SK-N-SH (cell line): ENCODE measurements around the gene MTHFD1L. TPM values are rescaled to one million over a fixed set of nuclear protein-coding genes. Genes with fewer than 3 reads are reported as not detected.
"Not testable (repeated sequence)": the region's sequence is repeated elsewhere in the genome, so short reads cannot be mapped to it uniquely, and the experiment has no call there.

Source experiments
- CTCF ChIA-PET: fragments of 300-600, 350-600 bp; formaldehyde crosslinking; extraction: SDS; loops from one replicate; lab custom pipeline; 2021; lab: Yijun Ruan, JAX
- POLR2A ChIA-PET: fragments of 350-600 bp; sonication (Branson Sonifier 250); formaldehyde crosslinking; extraction: SDS; loops from one replicate; lab custom pipeline; 2020; ENCODE audit warnings: antibody characterized with exemption, inconsistent platforms; lab: Yijun Ruan, JAX
- DNase-seq: peaks from one replicate; pipeline ENCODE4 v3.0.0; 2012
- H2AFZ ChIP-seq: fragments of 200-600 bp; sonication (generic); 2 replicates; pipeline ENCODE4 v1.8.1; 2016; ENCODE audit warnings: antibody characterized with exemption, mild to moderate bottlenecking, low read depth
- H3F3A ChIP-seq: fragments of 200-600 bp; sonication (generic); replicated peaks from 2 replicates; pipeline ENCODE3; 2016; ENCODE audit warnings: antibody characterized with exemption, mild to moderate bottlenecking; ENCODE audit not compliant: insufficient read depth
- H3K27ac ChIP-seq, 2 experiments: fragments of 200-500 bp in 1 of 2; fragments of 200-600 bp in 1 of 2; sonication (Bioruptor generic) in 1 of 2; sonication (generic), shearing (Covaris generic) in 1 of 2; 2 replicates each; pipeline versions ENCODE4 v1.5.1 to v1.6.1; 2014 to 2016; ENCODE audit warnings: low read depth in 2 of 2, inconsistent platforms in 1 of 2, low read length in 1 of 2, mild to moderate bottlenecking in 1 of 2, mixed read lengths in 1 of 2
- H3K27me3 ChIP-seq: fragments of 200-600 bp; sonication (generic), shearing (Covaris generic); 2 replicates; pipeline ENCODE4 v1.6.1; 2016; ENCODE audit warnings: mixed run types; ENCODE audit not compliant: insufficient read depth
- H3K36me3 ChIP-seq, 2 experiments: fragments of 200-500 bp in 1 of 2; fragments of 200-600 bp in 1 of 2; sonication (Bioruptor generic) in 1 of 2; sonication (generic) in 1 of 2; replicated peaks in 1 of 2; 2 replicates each; pipeline versions ENCODE3 to v1.5.1; 2014 to 2016; ENCODE audit warnings: low read length in 1 of 2, mild to moderate bottlenecking in 1 of 2; ENCODE audit not compliant: insufficient read depth in 2 of 2, control insufficient read depth in 1 of 2
- H3K4me1 ChIP-seq, 2 experiments: fragments of 200-500 bp in 1 of 2; fragments of 200-600 bp in 1 of 2; sonication (Bioruptor generic) in 1 of 2; sonication (generic), shearing (Covaris generic) in 1 of 2; 2 replicates each; pipeline versions ENCODE4 v1.5.1 to v1.6.1; 2014 to 2016; ENCODE audit warnings: low read depth in 1 of 2, low read length in 1 of 2, mixed run types in 1 of 2; ENCODE audit not compliant: insufficient read depth in 2 of 2, control insufficient read depth in 1 of 2
- H3K4me2 ChIP-seq: fragments of 200-600 bp; sonication (generic), shearing (Covaris generic); 2 replicates; pipeline ENCODE4 v1.6.1; 2017; ENCODE audit warnings: mixed run types
- H3K4me3 ChIP-seq, 2 experiments: fragments of 200-500 bp in 1 of 2; fragments of 200-600 bp in 1 of 2; sonication (Bioruptor generic) in 1 of 2; sonication (generic), shearing (Covaris generic) in 1 of 2; 2 replicates each; pipeline versions ENCODE4 v1.5.1 to v1.8.1; 2014 to 2016; ENCODE audit warnings: low read depth in 2 of 2, inconsistent platforms in 1 of 2, low read length in 1 of 2, mild to moderate bottlenecking in 1 of 2, mixed read lengths in 1 of 2, moderate library complexity in 1 of 2
- H3K79me2 ChIP-seq: fragments of 200-600 bp; sonication (generic); 2 replicates; pipeline ENCODE4 v1.8.1; 2017; ENCODE audit warnings: mild to moderate bottlenecking; ENCODE audit not compliant: insufficient read depth
- H3K9ac ChIP-seq: fragments of 200-600 bp; sonication (generic); 2 replicates; pipeline ENCODE4 v1.6.1; 2017; ENCODE audit warnings: mixed run types
- H3K9me2 ChIP-seq: fragments of 200-600 bp; sonication (generic); 2 replicates; pipeline ENCODE4 v1.6.1; 2017; ENCODE audit warnings: mixed run types
- H3K9me3 ChIP-seq: fragments of 200-600 bp; sonication (generic); 2 replicates; pipeline ENCODE4 v1.6.1; 2017; ENCODE audit warnings: mixed run types, mild to moderate bottlenecking, moderate library complexity
- H4K20me1 ChIP-seq: fragments of 200-600 bp; sonication (generic); 2 replicates; pipeline ENCODE4 v1.6.1; 2017; ENCODE audit warnings: mild to moderate bottlenecking, mixed run types; ENCODE audit not compliant: insufficient read depth
- EP300 ChIP-seq, 2 experiments: IDR thresholded peaks; 2 replicates each; pipeline versions ENCODE4 v1.4.0 to v1.6.1; 2012; ENCODE audit warnings: borderline replicate concordance in 1 of 2, low read depth in 1 of 2, low read length in 1 of 2
- EZH2phosphoT487 ChIP-seq: fragments of 200-600 bp; sonication (generic); IDR thresholded peaks from 2 replicates; pipeline ENCODE4 v1.6.1; 2017; ENCODE audit warnings: low read depth, mixed run types, mild to moderate bottlenecking, antibody characterized with exemption, moderate library complexity, borderline replicate concordance
- FOSL2 ChIP-seq: IDR thresholded peaks from 2 replicates; pipeline ENCODE4 v1.4.0; 2012; ENCODE audit warnings: low read depth, mild to moderate bottlenecking, moderate library complexity, borderline replicate concordance
- FOXM1 ChIP-seq: IDR thresholded peaks from 2 replicates; pipeline ENCODE4 v1.4.0; 2012; ENCODE audit warnings: low read depth, mild to moderate bottlenecking
- GABPA ChIP-seq: IDR thresholded peaks from 2 replicates; pipeline ENCODE4 v1.4.0; 2012; ENCODE audit warnings: low read depth, mild to moderate bottlenecking
- GATA2 ChIP-seq: sonication (generic); formaldehyde crosslinking; IDR thresholded peaks from 2 replicates; pipeline ENCODE4 v1.5.0; 2020; ENCODE audit warnings: mild to moderate bottlenecking, missing genetic modification reagents
- IRF3 ChIP-seq: fragments of 150-350 bp; IDR thresholded peaks from 2 replicates; pipeline ENCODE4 v1.6.1; 2016; ENCODE audit warnings: mild to moderate bottlenecking, low read depth, low read length
- JUND ChIP-seq: IDR thresholded peaks from 2 replicates; pipeline ENCODE4 v1.4.0; 2012
- MEF2A ChIP-seq: IDR thresholded peaks from 2 replicates; pipeline ENCODE4 v1.4.0; 2012; ENCODE audit warnings: low read depth, borderline replicate concordance
- NFIC ChIP-seq: IDR thresholded peaks from 2 replicates; pipeline ENCODE4 v1.4.0; 2012; ENCODE audit warnings: borderline replicate concordance
- PBX3 ChIP-seq: IDR thresholded peaks from 2 replicates; pipeline ENCODE4; 2012
- POLR2AphosphoS5 ChIP-seq: IDR thresholded peaks from 2 replicates; pipeline ENCODE4 v1.6.1; 2012; ENCODE audit warnings: low read depth, low read length
- RAD21 ChIP-seq: IDR thresholded peaks from 2 replicates; pipeline ENCODE4 v1.6.1; 2012; ENCODE audit warnings: mild to moderate bottlenecking, low read length
- RXRA ChIP-seq: IDR thresholded peaks from 2 replicates; pipeline ENCODE4 v1.4.0; 2012; ENCODE audit warnings: low read depth, mild to moderate bottlenecking, borderline replicate concordance
- SMC3 ChIP-seq: IDR thresholded peaks from 2 replicates; pipeline ENCODE4 v1.6.1; 2012; ENCODE audit warnings: low read depth, low read length, improper control_type of control experiment
- TCF12 ChIP-seq: IDR thresholded peaks from 2 replicates; pipeline ENCODE4 v1.4.0; 2012
- TEAD4 ChIP-seq: IDR thresholded peaks from 2 replicates; pipeline ENCODE4 v1.4.0; 2012; ENCODE audit warnings: mild to moderate bottlenecking, borderline replicate concordance; ENCODE audit not compliant: insufficient read depth
- YY1 ChIP-seq: IDR thresholded peaks from 2 replicates; pipeline ENCODE4 v1.4.0; 2012; ENCODE audit warnings: low read depth, mild to moderate bottlenecking
- ZBTB33 ChIP-seq: IDR thresholded peaks from 2 replicates; pipeline ENCODE4 v1.4.0; 2012; ENCODE audit warnings: low read depth, borderline replicate concordance
- WGBS: methylation state at CpG from one replicate; pipeline ENCODE4 v1.1.6; 2017; ENCODE audit warnings: low lambda C conversion rate; 5-methylcytosine and 5-hydroxymethylcytosine counted together
- polyA plus RNA-seq, 3 experiments: library from polyadenylated mRNA; depleted of rRNA; stranded (reverse); fragments of >200 nt; gene quantifications; 2 replicates each; pipeline ENCODE4 v1.2.3, GENCODE V29; 2012

Gene MTHFD1L
- polyA plus RNA-seq, 1 of the 3 experiments (the other 2 are of a cell fraction): 37.0 TPM

DNA sequence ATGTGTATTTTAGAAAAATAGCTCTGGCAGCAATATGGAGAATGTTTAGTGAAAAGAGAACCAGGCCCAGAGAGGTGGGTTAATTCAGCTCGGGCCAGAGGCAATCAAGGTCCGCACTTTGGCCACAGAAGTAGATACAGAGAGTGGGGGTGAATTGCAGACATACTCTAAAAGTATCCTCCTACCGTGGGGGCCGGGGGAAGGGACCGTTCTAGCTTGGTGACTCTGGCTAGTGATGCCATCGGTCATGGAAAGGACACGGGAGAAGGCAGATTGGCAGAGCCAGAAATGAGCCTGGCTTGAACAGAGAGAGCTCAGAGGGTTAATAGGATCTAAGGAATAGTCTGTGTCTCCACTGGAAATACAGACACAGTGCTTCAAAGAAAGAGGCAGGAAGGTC is 173.1 kb downstream of the MTHFD1L start:
- peaks cover 0 to 18% of the 10 kb centered on the region in 2 experiments; a peak in 2 of 4 replicates for H3K4me1 ChIP-seq
- H3K4me3 ChIP-seq: no peak overlapping the region
- no peak overlapping the region for H3K4me2 ChIP-seq
- TF ChIP-seq NFIC (no peak), MEF2A (no peak), YY1 (no peak), POLR2AphosphoS5 (no peak), EZH2phosphoT487 (no peak), ZBTB33 (no peak), GATA2 (no peak), FOSL2 (no peak), RXRA (no peak), IRF3 (no peak), GABPA (no peak), SMC3 (no peak), RAD21 (no peak), JUND (no peak)
- peak overlapping the region in 1 of 2 experiments; percentile 96; a peak in 1 of 4 replicates for H3K27ac ChIP-seq
- no peak for DNase-seq
- WGBS: 95% methylated on average over 7 of the region's 7 CpGs
- no peaks in the 10 kb centered on the region for H3K9me2 ChIP-seq
- H3K9ac ChIP-seq: peak overlapping the region; percentile 71; the same call in 1 of the 2 replicates
- ChIA-PET POLR2A (no interaction called here), CTCF (interaction anchor here (1.1 to 1.9 kb wide), 3 partner anchors 24 to 296 kb away, joined by 3 to 7 read pairs (median 4); no protein-coding TSS in a partner anchor)
- no peaks in the 10 kb centered on the region for H3K9me3 ChIP-seq
- peaks cover 18 to 24% of the 10 kb centered on the region in 2 experiments for H3K36me3 ChIP-seq
- peaks cover 14% of the 10 kb centered on the region; the same call in 1 of the 2 replicates for H3K79me2 ChIP-seq
- H2AFZ ChIP-seq: no peak overlapping the region
- peaks cover 50% of the 10 kb centered on the region for H3F3A ChIP-seq
- no peaks in the 10 kb centered on the region for H3K27me3 ChIP-seq
- H4K20me1 ChIP-seq: no peaks in the 10 kb centered on the region

DNA sequence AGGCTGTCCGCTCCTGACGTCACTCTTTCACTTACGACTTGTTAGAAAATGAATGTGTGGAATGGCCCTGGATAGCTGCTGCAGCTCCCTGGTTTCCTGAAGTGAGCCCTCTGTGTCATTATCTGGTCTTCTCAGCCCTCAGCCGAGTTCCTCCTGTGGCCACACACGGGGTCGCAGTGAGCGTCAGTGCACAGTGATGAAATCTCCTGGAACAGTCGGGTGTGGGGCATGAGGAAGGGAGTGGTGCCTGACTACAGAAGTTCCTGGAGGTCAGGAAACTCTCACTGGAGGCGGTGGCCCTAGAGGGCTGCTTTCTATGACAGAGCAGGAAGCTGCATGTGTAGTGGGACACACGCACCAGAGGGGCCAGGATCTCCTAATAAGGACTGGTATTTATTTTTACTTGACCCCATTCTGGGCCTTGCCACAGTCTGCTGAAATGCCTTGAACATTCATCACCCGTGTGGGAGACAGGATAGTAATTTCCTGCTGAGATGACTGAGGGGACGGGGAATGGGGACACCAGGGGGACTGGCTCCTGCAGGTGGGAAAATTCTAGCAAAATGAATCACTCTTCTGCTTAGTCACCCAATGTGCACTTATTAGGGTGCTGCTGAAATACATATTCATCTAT is 175.5 kb downstream of the MTHFD1L start:
- H3K4me3 ChIP-seq, H3K9me3 ChIP-seq, H3K27me3 ChIP-seq, DNase-seq, H4K20me1 ChIP-seq, H3K9me2 ChIP-seq, POLR2A ChIA-PET, H2AFZ ChIP-seq: not testable (repeated sequence)
- 4% methylated on average over 12 of the region's 12 CpGs for WGBS
- peak overlapping the region; percentile 47; the same call in 1 of the 2 replicates for H3K4me2 ChIP-seq
- H3K9ac ChIP-seq: peak overlapping the region; percentile 77
- TF ChIP-seq MEF2A (peak; percentile 72; the same call in 1 of the 2 replicates), TCF12 (peak; percentile 53), EP300 (IDR thresholded peaks at IDR 0.05; ENCODE audit: borderline replicate concordance in 1 of 2, low read depth in 1 of 2, low read length in 1 of 2) (peak in 1 of 2 experiments; percentile 78; a peak in 2 of 4 replicates), POLR2AphosphoS5 (peak; percentile 12; the same call in 1 of the 2 replicates), FOSL2 (peak; percentile 73), ZBTB33 (peak; percentile 54; the same call in 1 of the 2 replicates), PBX3 (peak; percentile 63), NFIC (peak; percentile 35; the same call in 1 of the 2 replicates), TEAD4 (peak; percentile 76; the same call in 1 of the 2 replicates), FOXM1 (0 out of 2 replicates have a peak, but pooled peaks have one; percentile 36), JUND (peak; percentile 73)
- H3K36me3 ChIP-seq: peaks cover 11 to 18% of the 10 kb centered on the region in 2 experiments
- CTCF ChIA-PET: interaction anchor here (0.8 to 1.5 kb wide), 3 partner anchors 27 to 283 kb away, joined by 3 to 4 read pairs (median 4); partner anchors contain the start of gene MTHFD1L
- peaks cover 61% of the 10 kb centered on the region for H3F3A ChIP-seq
- H3K27ac ChIP-seq: peak overlapping the region in 1 of 2 experiments; percentile 96; a peak in 3 of 4 replicates
- H3K79me2 ChIP-seq: peaks cover 14% of the 10 kb centered on the region; the same call in 1 of the 2 replicates
- H3K4me1 ChIP-seq: peaks cover 14 to 31% of the 10 kb centered on the region in 2 experiments
